ENCODE results near the gene AKR1B15.

- TF ChIP-seq, protein P1, sequence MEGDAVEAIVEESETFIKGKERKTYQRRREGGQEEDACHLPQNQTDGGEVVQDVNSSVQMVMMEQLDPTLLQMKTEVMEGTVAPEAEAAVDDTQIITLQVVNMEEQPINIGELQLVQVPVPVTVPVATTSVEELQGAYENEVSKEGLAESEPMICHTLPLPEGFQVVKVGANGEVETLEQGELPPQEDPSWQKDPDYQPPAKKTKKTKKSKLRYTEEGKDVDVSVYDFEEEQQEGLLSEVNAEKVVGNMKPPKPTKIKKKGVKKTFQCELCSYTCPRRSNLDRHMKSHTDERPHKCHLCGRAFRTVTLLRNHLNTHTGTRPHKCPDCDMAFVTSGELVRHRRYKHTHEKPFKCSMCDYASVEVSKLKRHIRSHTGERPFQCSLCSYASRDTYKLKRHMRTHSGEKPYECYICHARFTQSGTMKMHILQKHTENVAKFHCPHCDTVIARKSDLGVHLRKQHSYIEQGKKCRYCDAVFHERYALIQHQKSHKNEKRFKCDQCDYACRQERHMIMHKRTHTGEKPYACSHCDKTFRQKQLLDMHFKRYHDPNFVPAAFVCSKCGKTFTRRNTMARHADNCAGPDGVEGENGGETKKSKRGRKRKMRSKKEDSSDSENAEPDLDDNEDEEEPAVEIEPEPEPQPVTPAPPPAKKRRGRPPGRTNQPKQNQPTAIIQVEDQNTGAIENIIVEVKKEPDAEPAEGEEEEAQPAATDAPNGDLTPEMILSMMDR (IDR thresholded peaks at IDR 0.05) = no peak
- TF ChIP-seq EP300 (IDR thresholded peaks at IDR 0.05) = no peak
- no peak for TF ChIP-seq POLR2A (IDR thresholded peaks at IDR 0.05)
These were observed 16.8 kb downstream of the AKR1B15 start for GRCh38 chr7:134565643-134566136.
